ENCODE data around the gene KCNH1. TPM values are rescaled to one million over a fixed set of nuclear protein-coding genes. Genes with fewer than 3 reads are reported as not detected.
A peak's percentile ranks its signal among the peaks of the same experiment; 100 is the strongest.
"Not testable (repeated sequence)": the region's sequence is repeated elsewhere in the genome, so short reads cannot be mapped to it uniquely, and the experiment has no call there.

The KCNH1 gene
- total RNA-seq, 1 donor from 2014 or later = 0.08 TPM

- ATAC-seq = no peak
- DNase-seq (ENCODE audit: low spot score) = no peak
Measured at GRCh38 chr1:211014275-211014674, 119.7 kb downstream of the KCNH1 start.

- ATAC-seq (peak; percentile 62), DNase-seq (ENCODE audit: low spot score) (no peak)
Measured at GRCh38 chr1:211013346-211014240, 120.4 kb downstream of the KCNH1 start.

DNA sequence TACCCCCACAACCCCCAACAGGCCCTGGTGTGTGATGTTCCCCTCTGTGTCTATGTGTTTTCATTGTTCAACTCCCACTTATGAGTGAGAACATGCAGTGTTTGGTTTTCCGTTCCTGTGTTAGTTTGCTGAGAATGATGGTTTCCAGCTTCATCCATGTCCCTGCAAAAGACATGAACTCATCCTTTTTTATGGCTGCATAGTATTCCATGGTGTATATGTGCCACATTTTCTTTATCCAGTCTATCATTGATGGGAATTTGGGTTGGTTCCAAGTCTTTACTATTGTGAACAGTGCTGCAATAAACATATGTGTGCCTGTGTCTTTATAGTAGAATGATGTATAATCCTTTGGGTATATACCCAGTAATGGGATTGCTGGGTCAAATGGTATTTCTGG, 122.8 kb downstream of the KCNH1 start:
- not testable (repeated sequence) for ATAC-seq; DNase-seq (ENCODE audit: low spot score)

GRCh38 chr1:211009944-211010343, 124.0 kb downstream of the KCNH1 start:
- ATAC-seq (peak; percentile 41), DNase-seq (ENCODE audit: low spot score) (no peak)

DNA sequence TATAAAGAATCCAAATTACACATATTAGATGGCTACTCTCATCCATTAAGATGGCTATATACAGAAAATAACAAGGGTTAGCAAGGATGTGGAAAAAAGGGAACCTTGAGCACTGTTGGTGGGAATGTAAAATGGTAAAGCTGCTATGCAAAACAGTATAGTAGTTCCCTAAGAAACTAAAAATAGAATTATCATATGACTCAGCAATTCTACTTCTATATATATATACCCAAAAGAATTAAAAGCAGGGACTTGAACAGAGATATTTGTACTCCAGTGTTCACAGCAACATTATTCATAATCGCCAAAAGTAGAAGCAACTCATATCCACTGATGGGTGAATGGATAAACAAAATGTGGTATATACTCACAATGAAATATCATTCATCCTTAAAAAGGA, 126.1 kb downstream of the KCNH1 start:
- ATAC-seq = no peak
- no peak for DNase-seq (ENCODE audit: low spot score)

DNA sequence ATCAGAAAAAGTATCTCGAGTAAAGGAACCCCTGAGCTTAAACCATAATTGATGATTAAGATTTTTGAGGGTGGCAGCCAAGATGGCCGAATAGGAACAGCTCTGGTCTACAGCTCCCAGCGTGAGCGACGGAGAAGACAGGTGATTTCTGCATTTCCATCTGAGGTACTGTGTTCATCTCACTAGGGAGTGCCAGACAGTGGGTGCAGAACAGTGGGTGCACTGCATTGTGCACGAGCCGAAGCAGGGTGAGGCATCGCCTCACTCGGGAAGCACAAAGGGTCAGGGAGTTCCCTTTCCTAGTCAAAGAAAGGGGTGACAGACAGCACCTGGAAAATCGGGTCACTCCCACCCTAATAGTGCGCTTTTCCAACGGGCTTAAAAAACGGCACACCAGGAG, 138.0 kb downstream of the KCNH1 start:
- DNase-seq (ENCODE audit: low spot score); ATAC-seq: not testable (repeated sequence)

- ATAC-seq = no peak
Measured at GRCh38 chr1:210992837-210993236, 141.1 kb downstream of the KCNH1 start.

GRCh38 chr1:210989905-210990304, 144.0 kb downstream of the KCNH1 start:
- DNase-seq (ENCODE audit: low spot score) (no peak), ATAC-seq (no peak)

More at GRCh38 chr1:210992837-210993236, 141.1 kb downstream of the KCNH1 start:
- no peak for DNase-seq (ENCODE audit: low spot score)

DNA sequence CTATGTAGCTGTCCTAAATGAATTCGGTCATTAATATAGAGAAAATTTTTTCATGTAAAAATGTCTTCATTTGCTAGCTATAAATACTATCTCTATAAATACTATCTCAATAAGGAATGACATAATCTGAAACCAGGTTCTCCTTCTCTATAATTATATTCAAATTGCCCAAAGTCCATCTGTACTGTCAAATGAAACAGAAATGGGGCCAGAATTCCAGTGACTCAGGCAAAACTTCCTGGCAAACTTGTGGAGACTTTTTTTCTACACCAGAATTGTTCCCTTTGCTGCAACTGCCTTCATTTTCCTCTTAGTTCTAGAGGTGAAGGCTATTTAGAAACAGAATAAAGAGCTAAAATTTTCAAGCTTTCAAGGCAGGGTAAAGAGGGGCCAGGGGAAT, 152.5 kb downstream of the KCNH1 start:
- ATAC-seq = no peak
- DNase-seq (ENCODE audit: low spot score) = no peak

DNA sequence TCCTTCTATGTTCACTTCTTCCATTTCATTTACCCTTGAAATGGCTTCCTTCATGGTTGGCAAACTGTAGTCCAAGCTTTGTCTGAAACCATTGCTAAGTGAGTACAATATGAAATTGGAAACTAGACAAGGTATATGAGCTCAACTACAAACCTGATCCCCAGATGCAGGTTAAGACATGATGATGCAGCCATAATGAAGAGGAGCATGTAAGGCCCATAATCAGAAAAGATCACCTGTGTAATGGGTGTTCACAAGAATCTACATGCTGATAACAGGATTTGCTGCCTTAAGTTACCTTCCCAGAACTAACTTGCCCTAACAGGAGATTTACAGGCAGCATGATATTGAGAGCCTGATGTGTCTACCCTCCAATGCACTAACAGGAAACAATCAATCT, 153.9 kb downstream of the KCNH1 start:
- DNase-seq (ENCODE audit: low spot score) = no peak
- ATAC-seq = no peak

- ATAC-seq (no peak), DNase-seq (ENCODE audit: low spot score) (no peak)
Measured at GRCh38 chr1:210978974-210979354, 155.0 kb downstream of the KCNH1 start.

DNA sequence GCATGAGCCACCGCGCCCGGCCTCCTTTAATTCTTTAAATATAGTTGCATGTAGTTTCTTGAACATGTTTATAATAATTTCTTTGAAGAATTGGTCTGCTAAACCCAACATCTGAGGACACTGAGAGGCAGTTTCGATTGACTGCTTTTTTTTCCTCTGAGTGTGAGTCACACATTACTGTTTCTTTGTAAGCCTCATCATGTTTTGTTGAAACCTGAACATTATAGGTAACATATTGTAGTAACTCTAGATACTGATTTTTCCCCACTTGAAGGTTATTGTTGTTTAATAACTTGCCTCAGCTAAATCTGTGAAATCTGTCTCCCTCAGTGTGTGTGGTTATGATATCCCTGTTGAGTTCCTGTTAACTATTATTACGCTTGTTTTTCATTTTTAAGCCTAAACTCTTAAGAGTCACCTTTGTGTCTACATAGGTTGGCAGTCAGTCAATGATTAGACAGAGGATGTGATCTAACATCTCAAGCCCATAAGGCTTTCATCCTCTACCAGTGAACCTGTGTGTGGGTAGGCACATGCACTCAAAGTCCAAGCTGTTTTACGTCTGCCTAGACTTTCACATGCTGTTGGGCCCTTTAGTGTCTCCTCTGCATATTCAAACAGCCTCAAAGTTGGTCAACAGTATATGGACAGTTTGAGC, 155.5 kb downstream of the KCNH1 start:
- no peak for ATAC-seq
- DNase-seq (ENCODE audit: low spot score) = no peak

DNA sequence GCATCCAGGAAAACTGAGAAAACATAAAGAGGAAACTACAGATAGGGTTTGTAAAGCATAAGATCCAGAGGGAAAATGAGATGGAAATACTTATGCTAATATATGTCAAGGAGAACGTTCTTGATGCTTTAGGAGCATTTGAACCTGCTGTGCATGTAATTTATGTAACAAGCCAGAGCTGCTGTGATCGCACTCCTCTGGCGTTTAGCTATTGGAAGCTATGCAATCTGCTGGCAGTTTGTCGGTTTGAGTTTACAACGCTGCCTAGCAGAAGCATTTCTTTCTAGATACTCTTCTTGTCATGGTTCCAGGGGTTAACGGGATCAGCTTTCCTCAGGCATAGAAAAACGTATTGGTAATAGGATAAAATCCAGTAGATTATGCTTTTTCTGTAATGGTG, 182.7 kb downstream of the KCNH1 start:
- ATAC-seq (no peak), DNase-seq (ENCODE audit: low spot score) (no peak)

GRCh38 chr1:210949940-210950546, 183.9 kb downstream of the KCNH1 start:
- DNase-seq (ENCODE audit: low spot score) (peak; percentile 63), ATAC-seq (peak; percentile 97)

DNA sequence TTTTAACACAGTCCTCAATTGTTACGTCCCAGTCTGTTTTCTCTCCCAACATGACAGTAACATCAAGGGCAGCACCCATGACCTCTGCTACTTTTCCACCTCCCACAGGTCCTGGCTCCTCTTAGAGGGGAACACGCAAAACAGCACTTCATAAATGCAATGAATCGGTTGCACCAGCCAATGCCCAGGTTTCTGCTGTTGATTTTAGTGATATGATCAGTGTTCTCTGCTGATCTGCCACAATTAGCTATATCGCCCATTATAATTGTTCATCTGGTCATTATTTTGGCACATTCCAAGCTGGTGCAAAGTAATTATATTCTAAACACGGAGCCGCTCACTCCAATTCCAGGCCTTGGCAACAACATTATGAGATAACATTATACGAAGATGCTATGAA, 184.5 kb downstream of the KCNH1 start:
- DNase-seq (ENCODE audit: low spot score) = no peak
- ATAC-seq = peak; percentile 22

DNA sequence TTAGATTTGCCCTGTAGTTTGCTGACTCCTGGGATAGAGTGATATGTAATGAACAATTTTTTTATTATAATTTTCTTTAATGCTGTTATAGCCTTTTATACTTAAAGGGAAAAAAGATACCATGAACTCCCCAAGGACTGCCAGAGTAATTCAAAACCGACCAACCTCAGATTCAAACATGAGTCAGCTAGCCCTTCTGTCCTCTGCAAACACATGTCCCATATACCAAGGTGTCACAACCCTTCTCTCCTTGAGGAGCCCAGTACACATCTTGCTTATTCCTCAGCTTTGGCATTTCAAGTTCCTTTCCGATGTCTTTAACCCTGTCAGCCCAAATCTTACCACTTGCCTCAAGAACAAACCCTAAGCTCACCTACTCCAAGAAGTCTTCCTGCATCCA, 184.9 kb downstream of the KCNH1 start:
- no peak for ATAC-seq
- no peak for DNase-seq (ENCODE audit: low spot score)

DNA sequence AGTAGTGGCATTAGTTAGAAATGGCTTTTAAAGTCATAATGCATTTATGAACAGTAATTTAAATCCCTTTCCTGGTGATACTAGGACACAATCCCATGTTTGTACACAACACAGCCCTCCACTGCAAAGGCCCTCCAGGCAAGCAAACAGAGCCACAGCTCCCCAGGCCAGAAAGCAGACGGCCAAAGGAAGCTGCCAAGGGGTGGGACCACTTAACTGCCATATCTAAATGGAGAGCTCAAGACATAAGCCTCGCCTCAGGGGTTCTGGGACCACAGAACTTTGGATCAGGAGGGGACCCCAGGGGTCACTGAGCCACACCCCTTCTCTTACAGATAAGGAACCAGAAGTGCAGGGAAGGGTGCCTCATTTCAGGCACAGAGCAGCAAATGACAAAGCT, 189.7 kb downstream of the KCNH1 start:
- no peak for ATAC-seq
- DNase-seq (ENCODE audit: low spot score) = no peak

- DNase-seq (ENCODE audit: low spot score) = no peak
- peak; percentile 69 for ATAC-seq
Measured at GRCh38 chr1:210942513-210942912, 191.4 kb downstream of the KCNH1 start.

DNA sequence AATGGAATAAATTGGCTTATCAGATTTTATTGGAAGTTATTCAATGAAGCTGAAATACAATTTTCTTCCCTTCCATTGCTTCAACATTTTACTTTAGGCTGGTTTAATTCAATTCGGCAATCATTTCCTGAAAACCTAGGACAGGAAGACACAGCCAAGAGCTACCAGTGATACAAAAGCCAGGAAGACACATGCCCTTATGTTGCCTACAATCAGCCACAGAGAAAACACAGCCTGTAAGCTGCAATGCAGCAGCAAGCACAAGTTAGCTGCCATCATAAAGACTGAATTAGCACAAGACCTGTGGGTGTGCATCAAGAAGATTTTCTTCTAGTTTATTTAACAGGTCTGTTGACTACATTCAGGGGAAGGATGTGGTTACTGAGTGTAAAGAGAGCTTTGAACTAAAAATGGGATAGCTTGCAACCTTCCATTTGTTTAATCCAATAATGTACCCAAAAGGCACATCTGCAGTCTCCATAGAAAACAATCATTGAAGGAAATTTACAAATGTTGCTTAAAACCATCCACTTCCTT, 193.8 kb downstream of the KCNH1 start:
- DNase-seq (ENCODE audit: low spot score) = no peak
- no peak for ATAC-seq

DNA sequence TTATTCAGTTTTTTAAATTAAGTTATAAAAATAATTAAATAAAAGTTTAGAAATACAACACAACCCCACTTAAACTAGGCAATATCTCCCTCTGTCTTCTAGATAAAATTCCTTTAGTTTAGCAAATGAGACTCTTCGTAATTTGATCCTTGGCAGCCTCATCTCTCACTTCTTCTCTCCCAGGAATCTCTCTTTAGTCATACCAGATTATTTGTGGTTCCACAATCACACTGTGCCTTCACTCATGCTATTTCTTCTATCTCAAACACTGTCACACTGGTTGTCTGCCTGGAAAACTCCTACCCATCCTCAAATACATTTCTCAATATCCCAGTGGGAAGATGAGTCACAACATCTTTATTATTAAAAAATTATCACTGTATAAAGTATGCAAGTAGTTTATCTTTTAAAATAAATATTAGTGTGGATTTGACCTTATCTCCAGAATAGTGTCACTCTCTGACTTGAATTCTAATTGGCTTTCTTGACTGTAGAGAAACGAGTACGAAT, 195.5 kb downstream of the KCNH1 start:
- no peak for DNase-seq (ENCODE audit: low spot score)
- no peak for ATAC-seq

DNA sequence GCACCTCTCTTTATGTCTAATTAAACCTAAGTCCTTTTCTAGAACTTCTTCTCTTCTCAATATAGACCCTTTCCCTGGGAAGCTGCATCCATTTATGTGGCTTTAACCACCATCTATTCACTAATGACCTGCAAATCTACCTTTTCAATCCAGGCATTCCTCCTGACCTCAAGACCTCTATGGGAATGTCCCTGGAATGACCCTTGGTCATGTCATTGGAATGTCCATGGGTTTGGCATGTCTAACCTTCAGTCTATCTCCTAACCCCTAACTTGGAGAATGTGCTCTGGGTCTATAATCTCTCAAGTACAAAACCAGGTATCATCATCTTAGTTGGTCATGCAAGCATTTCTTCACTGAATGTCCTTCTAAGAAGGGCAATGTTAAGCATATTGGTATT, 196.1 kb downstream of the KCNH1 start:
- ATAC-seq = no peak
- no peak for DNase-seq (ENCODE audit: low spot score)

Data from left lobe of liver (tissue), 2 donors.